ENCODE data around the gene CCDC183. TPM values are rescaled to one million over a fixed set of nuclear protein-coding genes. Genes with fewer than 3 reads are reported as not detected.
A peak's percentile ranks its signal among the peaks of the same experiment; 100 is the strongest.

CCDC183 gene
- total and polyA plus RNA-seq, 4 donors: 0.20 to 1.8 (median 1.0) TPM

- 86% methylated on average over 29 of the region's 29 CpGs for WGBS
- Histone ChIP-seq H3K27ac (ENCODE audit: low read depth in 1 of 2, low read length in 2 of 2) (peak overlapping the region in 1 of 2 donors; percentile 77), H3K27me3 (ENCODE audit: control insufficient read depth in 4 of 4, insufficient read depth in 4 of 4, low read length in 3 of 4) (no peaks in the 10 kb centered on the region), H3K4me3 (ENCODE audit: low read depth in 1 of 3, low read length in 3 of 3) (no peak overlapping the region), H3K4me1 (ENCODE audit: control insufficient read depth in 4 of 4, insufficient read depth in 4 of 4, low read length in 3 of 4) (peaks cover 20 to 56% (median 36%) of the 10 kb centered on the region in 4 donors), H3K9me3 (ENCODE audit: control insufficient read depth in 4 of 4, low read length in 3 of 4) (no peaks in the 10 kb centered on the region), H3K9ac (ENCODE audit: low read depth in 1 of 2, low read length in 2 of 2) (no peak overlapping the region), H3K36me3 (ENCODE audit: control insufficient read depth in 4 of 4, insufficient read depth in 3 of 4, low read depth in 1 of 4, low read length in 3 of 4) (peaks cover 0 to 5% (median 0%) of the 10 kb centered on the region in 4 donors)
- TF ChIP-seq SP1 (IDR thresholded peaks at IDR 0.05): no peak
- TF ChIP-seq YY1 (IDR thresholded peaks at IDR 0.05): no peak
- no peak for TF ChIP-seq MAX (IDR thresholded peaks at IDR 0.05)
- no peak for TF ChIP-seq FOXA2 (IDR thresholded peaks at IDR 0.05)
- TF ChIP-seq RAD21 (IDR thresholded peaks at IDR 0.05): no peak
- no peak for TF ChIP-seq ZBTB33 (IDR thresholded peaks at IDR 0.05)
- TF ChIP-seq EGR1 (IDR thresholded peaks at IDR 0.05; ENCODE audit: low read depth in 2 of 2): no peak
- TF ChIP-seq ATF3 (IDR thresholded peaks at IDR 0.05): no peak
- TF ChIP-seq NR2F2 (IDR thresholded peaks at IDR 0.05): no peak
- no peak for TF ChIP-seq RXRA (IDR thresholded peaks at IDR 0.05)
- no peak for TF ChIP-seq HNF4G (IDR thresholded peaks at IDR 0.05)
- no peak for DNase-seq (ENCODE audit: low spot score)
Observed at GRCh38 chr9:136852664-136853595, 56.8 kb downstream of the CCDC183 start.

DNA sequence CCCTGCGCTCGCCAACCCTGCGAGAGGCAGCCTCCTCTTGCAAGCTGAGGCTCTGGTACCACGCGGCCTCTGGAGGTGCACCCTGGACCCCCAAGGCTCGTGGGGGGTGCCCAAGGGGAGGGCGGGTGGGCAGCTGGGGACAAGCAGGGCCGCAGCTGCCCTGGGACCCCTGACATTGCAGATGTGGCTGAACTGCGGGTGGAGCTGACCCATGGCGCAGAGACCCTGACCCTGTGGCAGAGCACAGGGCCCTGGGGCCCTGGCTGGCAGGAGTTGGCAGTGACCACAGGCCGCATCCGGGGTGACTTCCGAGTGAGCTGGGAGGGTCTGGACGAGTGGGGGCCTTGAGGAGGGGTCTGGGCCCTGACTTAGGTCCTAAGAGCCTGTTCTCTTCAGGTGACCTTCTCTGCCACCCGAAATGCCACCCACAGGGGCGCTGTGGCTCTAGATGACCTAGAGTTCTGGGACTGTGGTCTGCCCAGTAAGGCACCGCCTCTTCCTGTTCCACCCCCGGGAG, 57.5 kb downstream of the CCDC183 start:
- Histone ChIP-seq H3K4me3 (ENCODE audit: low read depth in 1 of 3, low read length in 3 of 3) (no peak overlapping the region), H3K9me3 (ENCODE audit: control insufficient read depth in 4 of 4, low read length in 3 of 4) (no peaks in the 10 kb centered on the region), H3K36me3 (ENCODE audit: control insufficient read depth in 4 of 4, insufficient read depth in 3 of 4, low read depth in 1 of 4, low read length in 3 of 4) (peaks cover 0 to 5% (median 0%) of the 10 kb centered on the region in 4 donors), H3K27me3 (ENCODE audit: control insufficient read depth in 4 of 4, insufficient read depth in 4 of 4, low read length in 3 of 4) (no peaks in the 10 kb centered on the region), H3K4me1 (ENCODE audit: control insufficient read depth in 4 of 4, insufficient read depth in 4 of 4, low read length in 3 of 4) (peaks cover 24 to 61% (median 41%) of the 10 kb centered on the region in 4 donors), H3K27ac (ENCODE audit: low read depth in 1 of 2, low read length in 2 of 2) (no peak overlapping the region), H3K9ac (ENCODE audit: low read depth in 1 of 2, low read length in 2 of 2) (no peak overlapping the region)
- DNase-seq (ENCODE audit: low spot score): no peak
- 85% methylated on average over 18 of the region's 18 CpGs for WGBS
- TF ChIP-seq SP1 (IDR thresholded peaks at IDR 0.05) (no peak), YY1 (IDR thresholded peaks at IDR 0.05) (no peak), HNF4A (conservative IDR thresholded peaks at IDR 0.05) (no peak), FOXA1 (IDR thresholded peaks at IDR 0.05) (no peak), MAX (IDR thresholded peaks at IDR 0.05) (no peak), RXRA (IDR thresholded peaks at IDR 0.05) (no peak), NR2F2 (IDR thresholded peaks at IDR 0.05) (no peak), ZBTB33 (IDR thresholded peaks at IDR 0.05) (no peak), GABPA (IDR thresholded peaks at IDR 0.05 in 1 of 2, conservative IDR thresholded peaks at IDR 0.05 in 1 of 2) (no peak), EGR1 (IDR thresholded peaks at IDR 0.05; ENCODE audit: low read depth in 2 of 2) (no peak), FOXA2 (IDR thresholded peaks at IDR 0.05) (no peak), ATF3 (IDR thresholded peaks at IDR 0.05) (no peak), RAD21 (IDR thresholded peaks at IDR 0.05) (no peak), TAF1 (conservative IDR thresholded peaks at IDR 0.05) (no peak), HNF4G (IDR thresholded peaks at IDR 0.05) (no peak), JUND (IDR thresholded peaks at IDR 0.05) (no peak)
- TF ChIP-seq, protein P1, sequence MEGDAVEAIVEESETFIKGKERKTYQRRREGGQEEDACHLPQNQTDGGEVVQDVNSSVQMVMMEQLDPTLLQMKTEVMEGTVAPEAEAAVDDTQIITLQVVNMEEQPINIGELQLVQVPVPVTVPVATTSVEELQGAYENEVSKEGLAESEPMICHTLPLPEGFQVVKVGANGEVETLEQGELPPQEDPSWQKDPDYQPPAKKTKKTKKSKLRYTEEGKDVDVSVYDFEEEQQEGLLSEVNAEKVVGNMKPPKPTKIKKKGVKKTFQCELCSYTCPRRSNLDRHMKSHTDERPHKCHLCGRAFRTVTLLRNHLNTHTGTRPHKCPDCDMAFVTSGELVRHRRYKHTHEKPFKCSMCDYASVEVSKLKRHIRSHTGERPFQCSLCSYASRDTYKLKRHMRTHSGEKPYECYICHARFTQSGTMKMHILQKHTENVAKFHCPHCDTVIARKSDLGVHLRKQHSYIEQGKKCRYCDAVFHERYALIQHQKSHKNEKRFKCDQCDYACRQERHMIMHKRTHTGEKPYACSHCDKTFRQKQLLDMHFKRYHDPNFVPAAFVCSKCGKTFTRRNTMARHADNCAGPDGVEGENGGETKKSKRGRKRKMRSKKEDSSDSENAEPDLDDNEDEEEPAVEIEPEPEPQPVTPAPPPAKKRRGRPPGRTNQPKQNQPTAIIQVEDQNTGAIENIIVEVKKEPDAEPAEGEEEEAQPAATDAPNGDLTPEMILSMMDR (IDR thresholded peaks at IDR 0.05; ENCODE audit: low read depth, low read length, missing input control): no peak
- TF ChIP-seq, protein P2, sequence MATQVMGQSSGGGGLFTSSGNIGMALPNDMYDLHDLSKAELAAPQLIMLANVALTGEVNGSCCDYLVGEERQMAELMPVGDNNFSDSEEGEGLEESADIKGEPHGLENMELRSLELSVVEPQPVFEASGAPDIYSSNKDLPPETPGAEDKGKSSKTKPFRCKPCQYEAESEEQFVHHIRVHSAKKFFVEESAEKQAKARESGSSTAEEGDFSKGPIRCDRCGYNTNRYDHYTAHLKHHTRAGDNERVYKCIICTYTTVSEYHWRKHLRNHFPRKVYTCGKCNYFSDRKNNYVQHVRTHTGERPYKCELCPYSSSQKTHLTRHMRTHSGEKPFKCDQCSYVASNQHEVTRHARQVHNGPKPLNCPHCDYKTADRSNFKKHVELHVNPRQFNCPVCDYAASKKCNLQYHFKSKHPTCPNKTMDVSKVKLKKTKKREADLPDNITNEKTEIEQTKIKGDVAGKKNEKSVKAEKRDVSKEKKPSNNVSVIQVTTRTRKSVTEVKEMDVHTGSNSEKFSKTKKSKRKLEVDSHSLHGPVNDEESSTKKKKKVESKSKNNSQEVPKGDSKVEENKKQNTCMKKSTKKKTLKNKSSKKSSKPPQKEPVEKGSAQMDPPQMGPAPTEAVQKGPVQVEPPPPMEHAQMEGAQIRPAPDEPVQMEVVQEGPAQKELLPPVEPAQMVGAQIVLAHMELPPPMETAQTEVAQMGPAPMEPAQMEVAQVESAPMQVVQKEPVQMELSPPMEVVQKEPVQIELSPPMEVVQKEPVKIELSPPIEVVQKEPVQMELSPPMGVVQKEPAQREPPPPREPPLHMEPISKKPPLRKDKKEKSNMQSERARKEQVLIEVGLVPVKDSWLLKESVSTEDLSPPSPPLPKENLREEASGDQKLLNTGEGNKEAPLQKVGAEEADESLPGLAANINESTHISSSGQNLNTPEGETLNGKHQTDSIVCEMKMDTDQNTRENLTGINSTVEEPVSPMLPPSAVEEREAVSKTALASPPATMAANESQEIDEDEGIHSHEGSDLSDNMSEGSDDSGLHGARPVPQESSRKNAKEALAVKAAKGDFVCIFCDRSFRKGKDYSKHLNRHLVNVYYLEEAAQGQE (IDR thresholded peaks at IDR 0.05): no peak
